ENCODE results near the gene NUBPL. TPM values are rescaled to one million over a fixed set of nuclear protein-coding genes. Genes with fewer than 3 reads are reported as not detected.

NUBPL gene
- total RNA-seq, 1 experiment from 2014 or later, result 5.7 TPM

GRCh38 chr14:31835049-31835448 lies 273.8 kb downstream of the NUBPL start:
- Histone ChIP-seq H3K9me3 (ENCODE audit: control insufficient read depth, insufficient read depth, low read depth, low read length) (no peaks in the 10 kb centered on the region), H3K36me3 (ENCODE audit: control insufficient read depth, insufficient read depth, low read length) (no peaks in the 10 kb centered on the region), H3K4me3 (ENCODE audit: low read depth in 2 of 2, low read length in 2 of 2) (no peak overlapping the region), H3K4me1 (ENCODE audit: control insufficient read depth, insufficient read depth, low read length) (no peaks in the 10 kb centered on the region), H3K27me3 (ENCODE audit: control insufficient read depth, insufficient read depth, low read length) (no peaks in the 10 kb centered on the region), H3K27ac (ENCODE audit: low read length) (no peak overlapping the region)
- intact Hi-C loops (cut with micrococcal nuclease; ENCODE audit: unreplicated experiment), result no loop called here
- ChIA-PET CTCF (no interaction called here), POLR2A (no interaction called here)
- DNase-seq (ENCODE audit: low read depth, low spot score) (no peak), ATAC-seq (no peak)
- BruUV-seq (replicated peaks), result no TSS peak
- in situ Hi-C loops (cut with HindIII; ENCODE audit: low pct_unique_long_range_greater_than_20kb, low sequenced_read_pairs), result no loop called here
- no peak for TF ChIP-seq TCF7L2 (IDR thresholded peaks at IDR 0.05; ENCODE audit: low read depth, low read length)
- no peak for TF ChIP-seq SIN3A (IDR thresholded peaks at IDR 0.05; ENCODE audit: borderline replicate concordance, insufficient read depth, low read depth, low read length)
- no peak for TF ChIP-seq CTCF (IDR thresholded peaks at IDR 0.05)
- no peak for TF ChIP-seq POLR2AphosphoS5 (IDR thresholded peaks at IDR 0.05; ENCODE audit: low read depth, low read length)

- TF ChIP-seq REST (IDR thresholded peaks at IDR 0.05; ENCODE audit: insufficient read depth in 1 of 2, low read depth in 2 of 2, low read length in 1 of 2), result no peak
- TF ChIP-seq CTCF (IDR thresholded peaks at IDR 0.05), result no peak
- no peak for TF ChIP-seq POLR2AphosphoS5 (IDR thresholded peaks at IDR 0.05; ENCODE audit: low read depth, low read length)
- no peak for TF ChIP-seq TCF7L2 (IDR thresholded peaks at IDR 0.05; ENCODE audit: low read depth, low read length)
- TF ChIP-seq SIN3A (IDR thresholded peaks at IDR 0.05; ENCODE audit: borderline replicate concordance, insufficient read depth, low read depth, low read length), result no peak
- no peaks in the 10 kb centered on the region for H3K4me1 ChIP-seq (ENCODE audit: control insufficient read depth, insufficient read depth, low read length)
- H3K27ac ChIP-seq (ENCODE audit: low read length), result no peak overlapping the region
- ATAC-seq (no peak), DNase-seq (ENCODE audit: low read depth, low spot score) (no peak)
- in situ Hi-C loops (cut with HindIII; ENCODE audit: low pct_unique_long_range_greater_than_20kb, low sequenced_read_pairs) (no loop called here), intact Hi-C loops (cut with micrococcal nuclease; ENCODE audit: unreplicated experiment) (no loop called here)
- no peaks in the 10 kb centered on the region for H3K27me3 ChIP-seq (ENCODE audit: control insufficient read depth, insufficient read depth, low read length)
- ChIA-PET CTCF (no interaction called here), POLR2A (no interaction called here)
- no peaks in the 10 kb centered on the region for H3K9me3 ChIP-seq (ENCODE audit: control insufficient read depth, insufficient read depth, low read depth, low read length)
- no peak overlapping the region for H3K4me3 ChIP-seq (ENCODE audit: low read depth in 2 of 2, low read length in 2 of 2)
- no peaks in the 10 kb centered on the region for H3K36me3 ChIP-seq (ENCODE audit: control insufficient read depth, insufficient read depth, low read length)
- no TSS peak for BruUV-seq (replicated peaks)
These were observed 275.8 kb downstream of the NUBPL start for GRCh38 chr14:31837031-31837430.
